Forelimb muscle (tissue), 1 donor: ENCODE measurements around the gene ATP9A. TPM values are rescaled to one million over a fixed set of nuclear protein-coding genes. Genes with fewer than 3 reads are reported as not detected.
"Not testable (repeated sequence)": the region's sequence is repeated elsewhere in the genome, so short reads cannot be mapped to it uniquely, and the experiment has no call there.

Source experiments
- DNase-seq: peaks from one replicate; pipeline ENCODE4 v3.0.0-alpha.2; 2013; ENCODE audit warnings: low read depth
- polyA plus RNA-seq: library from polyadenylated mRNA; unstranded; fragments of 120-200 nt; gene quantifications from one replicate; pipeline ENCODE4 v1.2.1, GENCODE V29; 2013; ENCODE audit not compliant: insufficient read length

The ATP9A gene
- polyA plus RNA-seq, 1 donor: 63.3 TPM

DNA sequence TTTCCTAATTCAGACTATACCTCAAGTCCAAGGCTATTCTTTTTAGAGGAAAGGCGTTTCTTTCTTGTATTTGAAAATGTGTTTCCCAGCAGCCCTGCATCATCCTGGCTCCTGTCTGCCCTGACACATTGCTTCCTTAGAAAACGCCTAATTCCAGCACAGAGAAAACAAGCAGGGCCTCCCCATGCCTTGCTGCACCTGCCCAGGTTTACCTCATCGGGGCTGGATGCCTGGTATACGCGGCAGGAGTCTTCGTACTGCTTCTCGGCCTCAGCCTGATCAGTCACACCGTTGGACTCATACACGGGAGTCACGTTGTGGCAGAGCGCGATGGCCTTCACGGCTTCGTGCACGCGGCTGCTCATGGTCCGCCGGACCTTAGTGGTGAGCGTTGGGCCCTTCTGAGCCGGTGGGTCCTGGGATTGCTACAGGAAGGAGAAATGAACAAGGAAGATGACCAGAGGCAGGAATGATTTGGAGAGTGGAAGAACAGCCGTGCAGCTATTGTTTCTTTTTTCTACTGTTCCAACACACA is 111.4 kb downstream of the ATP9A start:
- no peak for DNase-seq

DNA sequence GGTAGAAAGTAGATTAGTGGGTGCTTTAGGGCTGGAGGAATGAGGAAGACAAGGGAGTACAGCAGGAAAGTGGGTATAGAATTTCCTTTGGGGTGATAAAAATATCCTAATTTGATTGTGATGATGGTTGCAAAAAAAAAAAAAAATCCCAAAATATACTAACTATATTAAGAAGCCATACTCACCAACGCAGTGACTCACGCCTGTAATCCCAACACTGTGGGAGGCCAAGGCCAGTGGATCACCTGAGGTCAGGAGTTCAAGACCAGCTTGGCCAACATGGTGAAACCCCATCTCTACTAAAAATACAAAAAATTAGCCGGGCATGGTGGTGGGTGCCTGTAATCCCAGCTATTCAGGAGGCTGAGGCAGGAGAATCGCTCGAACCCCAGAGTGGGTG is 112.1 kb downstream of the ATP9A start:
- not testable (repeated sequence) for DNase-seq

DNA sequence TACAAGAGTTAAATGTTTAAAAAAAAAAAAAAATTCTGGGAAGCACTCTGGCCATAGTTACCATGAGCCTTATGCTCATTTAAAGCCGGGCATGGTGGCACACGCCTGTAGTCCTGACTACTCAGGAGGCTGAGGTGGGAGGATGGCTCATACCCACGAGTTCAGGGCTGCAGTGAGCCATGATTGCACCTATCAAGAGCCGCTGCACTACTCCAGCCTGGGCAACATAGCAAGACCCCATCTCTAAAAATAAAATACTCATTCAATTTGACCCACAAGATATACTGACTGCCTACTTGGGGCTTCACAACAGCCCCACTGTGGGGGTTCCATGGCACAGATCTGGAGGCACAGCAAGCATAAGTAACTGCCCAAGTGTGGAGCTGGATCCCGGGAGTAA is 113.7 kb downstream of the ATP9A start:
- DNase-seq: no peak

- no peak for DNase-seq
These were observed 114.1 kb downstream of the ATP9A start for GRCh38 chr20:51654060-51654459.

GRCh38 chr20:51653226-51653625 is 115.0 kb downstream of the ATP9A start:
- no peak for DNase-seq

GRCh38 chr20:51651921-51652549 is 116.2 kb downstream of the ATP9A start:
- no peak for DNase-seq

GRCh38 chr20:51650685-51651134 is 117.5 kb downstream of the ATP9A start:
- no peak for DNase-seq

DNA sequence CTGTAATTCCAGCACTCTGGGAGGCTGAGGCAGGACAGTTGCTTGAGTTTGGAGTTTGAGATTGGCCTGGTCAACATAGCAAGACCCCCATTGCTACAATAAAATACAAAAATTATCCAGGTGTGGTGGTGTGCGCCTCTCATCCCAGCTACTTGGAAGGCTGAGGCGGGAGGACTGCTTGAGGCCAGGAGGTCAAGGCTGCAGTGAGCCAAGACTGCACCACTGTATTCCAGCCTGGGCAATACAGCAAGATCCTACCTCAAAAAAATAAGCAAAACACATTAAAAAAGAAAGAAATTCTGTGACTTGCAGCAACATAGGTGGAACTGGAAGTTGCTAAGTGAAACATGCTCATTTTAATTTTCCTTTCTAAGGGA is 119.6 kb downstream of the ATP9A start:
- DNase-seq: no peak

GRCh38 chr20:51647674-51648570 is 120.3 kb downstream of the ATP9A start:
- no peak for DNase-seq

DNA sequence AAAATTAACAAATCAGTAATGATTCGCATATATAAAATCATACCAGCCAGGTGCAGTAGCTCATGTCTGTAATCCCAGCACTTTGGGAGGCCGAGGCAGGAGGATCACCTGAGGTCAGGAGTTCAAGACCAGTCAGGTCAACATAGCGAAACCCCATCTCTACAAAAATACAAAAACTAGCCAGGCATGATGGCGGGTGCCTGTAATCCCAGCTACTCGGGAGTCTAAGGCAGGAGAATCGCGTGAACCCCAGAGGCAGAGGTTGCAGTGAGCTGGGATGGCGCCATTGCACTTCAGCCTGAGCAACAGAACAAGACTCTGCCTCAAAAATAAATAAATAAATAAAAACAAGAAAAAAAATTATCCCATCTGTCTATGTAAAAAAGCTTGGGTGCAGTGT is 124.4 kb downstream of the ATP9A start:
- DNase-seq: not testable (repeated sequence)

DNA sequence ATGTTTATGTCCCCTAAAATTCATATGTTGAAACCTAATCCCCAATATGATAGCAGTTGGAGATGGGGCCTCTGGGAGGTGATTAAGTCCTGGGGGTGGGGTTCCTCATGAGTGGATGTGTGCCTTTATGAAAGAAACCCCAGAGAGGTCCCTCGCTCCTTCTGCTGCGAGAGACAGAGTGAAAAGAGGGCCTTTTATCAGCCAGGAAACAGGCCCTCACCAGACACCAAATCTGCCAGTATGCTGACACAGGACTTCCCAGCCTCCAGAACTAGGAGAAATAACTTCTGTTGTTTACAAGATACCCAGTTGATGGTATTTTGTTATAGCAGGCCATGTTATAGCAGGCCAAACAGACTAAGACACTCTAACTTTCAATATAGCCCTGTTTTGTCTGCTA is 124.8 kb downstream of the ATP9A start:
- no peak for DNase-seq

GRCh38 chr20:51641866-51642265 is 126.3 kb downstream of the ATP9A start:
- DNase-seq: no peak

GRCh38 chr20:51640743-51641142 is 127.4 kb downstream of the ATP9A start:
- DNase-seq: no peak

DNA sequence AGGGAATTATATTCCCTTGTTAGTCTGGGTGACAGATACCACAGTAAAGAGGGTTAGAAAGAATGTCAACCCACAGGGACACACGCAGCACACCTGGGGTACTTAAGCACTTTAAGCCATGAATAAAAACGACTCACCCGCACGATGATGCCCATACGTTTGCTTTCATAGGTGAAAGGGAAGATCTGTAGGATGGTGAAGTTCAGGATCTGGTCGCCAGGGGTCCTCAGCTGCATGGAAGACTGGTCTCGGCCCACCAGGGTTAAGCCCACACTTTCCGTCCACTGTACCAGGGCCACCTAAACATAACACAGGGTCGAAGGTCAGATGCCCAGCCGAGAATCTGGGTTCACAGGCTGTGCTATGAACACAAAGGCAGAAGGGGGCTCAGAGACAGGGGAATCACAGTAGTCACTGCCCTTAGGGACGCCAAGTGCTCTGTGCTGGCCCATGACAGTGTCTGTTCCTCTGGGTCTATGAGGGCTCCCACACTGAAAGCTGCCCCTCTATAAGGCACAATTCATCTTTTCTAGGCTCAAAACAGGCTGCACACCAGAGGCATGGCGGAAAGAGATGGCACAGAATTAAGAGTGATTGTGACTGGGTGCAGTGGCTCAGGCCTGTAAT is 128.9 kb downstream of the ATP9A start:
- no peak for DNase-seq

- no peak for DNase-seq
These were observed 130.9 kb downstream of the ATP9A start for GRCh38 chr20:51637241-51637640.

- DNase-seq: no peak
These were observed 132.1 kb downstream of the ATP9A start for GRCh38 chr20:51636123-51636522.

- no peak for DNase-seq
These were observed 132.5 kb downstream of the ATP9A start for GRCh38 chr20:51635680-51636079.

- DNase-seq: no peak
These were observed 133.3 kb downstream of the ATP9A start for GRCh38 chr20:51634877-51635276.

GRCh38 chr20:51634257-51634656 is 133.9 kb downstream of the ATP9A start:
- no peak for DNase-seq

DNA sequence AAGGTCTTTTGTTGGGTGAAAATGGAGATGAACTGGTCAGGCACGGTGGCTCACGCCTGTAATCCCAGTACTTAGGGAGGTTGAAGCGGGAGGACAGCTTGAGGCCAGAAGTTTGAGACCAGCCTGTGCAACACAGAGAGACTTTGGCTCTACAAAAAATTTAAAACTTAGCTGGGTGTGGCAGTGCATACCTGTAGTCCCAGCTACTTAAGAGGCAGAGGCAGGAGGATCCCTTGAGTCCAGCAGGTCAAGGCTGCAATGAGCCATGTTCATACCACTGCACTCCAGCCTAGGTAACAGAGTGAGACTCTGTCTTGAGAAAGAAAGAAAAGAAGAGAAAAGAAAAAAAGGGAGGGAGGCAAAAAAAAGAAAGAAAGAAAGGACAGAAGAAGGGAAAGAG is 134.8 kb downstream of the ATP9A start:
- no peak for DNase-seq

DNA sequence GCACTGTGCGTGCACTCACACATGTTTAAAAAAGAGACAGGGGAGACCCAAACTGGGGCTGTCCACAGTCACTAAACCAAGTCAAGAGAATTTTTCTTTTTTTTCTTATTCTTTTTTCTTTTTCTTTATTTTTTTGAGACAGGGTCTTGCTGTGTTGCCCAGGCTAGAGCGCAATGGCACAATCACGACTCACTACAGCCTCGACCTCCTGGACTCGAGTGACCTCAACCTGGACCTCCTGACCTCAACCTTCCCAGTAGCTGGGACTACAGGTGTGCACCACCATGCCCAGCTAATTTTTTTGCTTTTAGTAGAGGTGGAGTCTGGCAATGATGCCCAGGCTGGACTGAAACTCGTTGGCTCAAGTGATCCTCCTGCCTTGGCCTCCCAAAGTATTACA is 136.2 kb downstream of the ATP9A start:
- no peak for DNase-seq
